ENCODE results near the gene PPP3CA.

The PPP3CA gene

DNA sequence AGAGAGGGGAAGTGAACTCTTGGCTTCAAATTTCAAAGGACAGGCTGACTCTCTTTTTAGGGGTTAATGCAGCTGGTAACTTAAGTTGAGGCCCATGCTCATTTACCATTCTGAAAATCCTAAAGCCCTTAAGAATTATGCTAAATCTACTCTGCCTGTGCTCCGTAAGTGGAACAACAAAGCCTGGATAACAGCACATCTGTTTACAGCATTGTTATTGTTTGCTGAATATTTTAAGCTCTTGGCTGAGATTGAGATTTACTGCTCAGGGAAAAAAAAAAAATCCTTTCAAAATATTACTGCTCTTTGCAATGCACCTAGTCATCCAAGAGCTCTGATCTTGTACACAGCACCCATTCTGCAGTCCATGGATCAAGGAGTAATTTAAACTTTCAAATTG, 17.7 kb downstream of the PPP3CA start:
- no peak for DNase-seq

DNA sequence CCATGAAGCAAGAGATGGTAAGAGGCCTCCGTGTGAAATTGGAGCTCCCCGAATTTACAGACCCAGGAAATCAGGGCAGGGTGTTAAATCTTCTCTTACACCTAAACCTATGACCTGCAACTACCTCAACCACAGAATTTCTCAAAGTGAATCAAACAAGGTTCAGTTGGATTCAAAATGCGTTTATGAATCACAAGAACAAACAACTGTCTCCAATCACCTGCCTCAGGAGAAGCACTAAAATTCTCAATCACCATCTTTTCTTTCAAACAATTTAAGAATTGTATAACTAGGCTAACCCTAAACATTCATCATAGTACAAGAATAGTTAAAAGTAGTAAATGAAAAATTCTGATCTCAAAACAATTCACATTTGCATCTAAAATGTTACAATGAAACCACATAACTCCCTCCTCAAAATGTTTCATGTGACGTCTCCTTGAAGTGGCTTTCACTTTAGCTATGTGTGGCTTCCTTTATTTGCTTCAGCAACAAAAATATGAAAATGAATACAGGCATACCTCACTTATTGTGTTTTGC, 19.2 kb downstream of the PPP3CA start:
- no peak for DNase-seq

DNA sequence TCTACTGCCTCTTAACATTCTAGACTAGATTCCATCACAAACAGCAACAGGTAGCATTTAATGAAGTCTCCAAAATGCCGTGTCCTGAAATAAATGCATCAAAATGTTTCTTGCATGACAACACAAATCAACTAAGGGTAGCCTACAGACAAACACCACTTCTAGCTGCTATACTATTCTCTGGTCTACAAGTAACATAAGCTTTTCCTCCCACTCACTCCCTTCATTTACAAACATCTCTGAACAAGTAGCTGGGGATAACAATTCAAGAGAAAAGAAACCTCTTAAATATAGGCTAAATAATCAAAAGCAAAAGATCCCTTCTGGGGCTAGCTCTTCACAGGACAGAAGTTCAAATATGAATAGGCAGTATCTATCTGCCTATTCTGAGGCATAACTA, 20.8 kb downstream of the PPP3CA start:
- no peak for DNase-seq

DNA sequence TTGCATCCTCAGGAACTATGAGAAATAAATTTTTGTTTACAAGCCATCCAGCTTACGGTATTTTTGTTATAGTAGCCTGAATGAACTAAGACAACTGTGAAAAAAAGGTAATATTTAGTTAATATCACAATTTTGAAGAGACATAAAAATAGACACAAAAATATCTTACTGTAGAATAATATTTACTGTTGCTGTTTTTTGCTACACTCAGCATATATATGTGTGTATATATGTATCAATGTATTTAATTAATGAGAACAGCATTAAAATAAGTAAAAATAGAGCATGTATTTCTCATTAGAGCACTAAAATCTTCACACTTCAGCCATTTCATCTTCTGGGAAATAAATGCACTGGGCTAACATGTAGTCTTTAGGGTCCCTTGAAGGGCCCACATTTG, 24.6 kb downstream of the PPP3CA start:
- no peak for DNase-seq

DNA sequence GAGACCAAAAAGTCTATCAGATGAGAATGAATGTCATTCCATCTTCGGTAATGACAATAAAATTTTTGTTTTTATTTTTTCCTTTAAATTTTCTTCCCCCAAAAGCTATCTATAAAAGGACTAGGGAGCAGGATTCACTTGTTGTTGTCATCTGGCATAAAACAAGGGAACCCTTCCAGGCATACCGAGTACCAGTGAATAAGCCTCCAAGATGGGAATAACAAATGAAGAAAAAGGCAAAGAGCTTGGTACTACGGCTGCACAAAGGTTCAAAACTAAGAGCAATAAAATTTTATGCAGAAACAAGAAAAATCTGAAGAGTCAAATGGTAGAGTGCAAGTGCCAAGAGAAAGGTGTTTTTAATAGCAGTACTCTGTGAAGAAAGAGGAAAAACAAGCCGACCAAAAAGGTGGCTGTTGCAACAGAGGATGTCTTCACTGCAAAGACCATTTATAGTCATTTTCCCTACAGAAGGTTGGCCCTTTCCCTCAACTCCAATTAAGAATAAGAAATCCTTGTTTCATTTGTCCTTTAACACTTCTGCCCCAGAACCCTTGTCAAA, 25.8 kb downstream of the PPP3CA start:
- DNase-seq: no peak

DNA sequence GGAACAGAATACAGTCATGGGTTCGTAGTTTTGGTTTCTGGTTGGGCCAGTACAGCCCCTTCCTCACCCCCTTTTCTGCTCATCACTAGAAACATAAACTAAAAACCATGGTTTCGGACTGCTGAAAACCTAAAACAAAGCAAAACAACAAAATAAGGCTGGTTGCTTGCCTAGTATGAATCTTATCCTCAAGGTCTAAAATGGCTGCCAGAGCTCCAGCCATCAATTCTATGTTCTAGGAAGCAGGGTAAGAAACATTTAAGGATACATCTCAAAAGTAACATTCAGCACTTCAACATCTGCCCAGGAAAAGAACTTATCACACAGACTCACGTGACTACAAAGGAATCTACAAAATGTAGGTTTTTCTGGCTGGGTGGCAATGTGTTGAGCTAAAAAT, 31.5 kb downstream of the PPP3CA start:
- DNase-seq: no peak

DNA sequence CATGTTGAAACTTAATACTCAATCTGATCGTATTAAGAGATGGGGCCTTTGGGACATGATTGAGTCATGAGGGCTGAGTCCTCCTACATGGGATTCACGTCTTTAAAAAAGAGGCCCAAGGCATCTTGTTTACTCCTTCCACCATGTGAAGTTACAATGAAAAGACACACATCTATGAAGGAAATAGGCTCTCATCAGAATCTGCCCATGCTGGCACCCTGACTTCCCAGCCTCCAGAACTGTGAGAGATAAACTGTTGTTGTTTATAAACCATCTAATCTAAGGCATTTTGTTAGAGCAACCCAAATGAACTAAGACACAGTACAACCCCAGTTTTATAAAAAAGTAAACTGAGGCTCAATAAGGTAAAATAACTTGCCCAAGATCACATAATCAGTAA, 32.3 kb downstream of the PPP3CA start:
- DNase-seq: no peak

DNA sequence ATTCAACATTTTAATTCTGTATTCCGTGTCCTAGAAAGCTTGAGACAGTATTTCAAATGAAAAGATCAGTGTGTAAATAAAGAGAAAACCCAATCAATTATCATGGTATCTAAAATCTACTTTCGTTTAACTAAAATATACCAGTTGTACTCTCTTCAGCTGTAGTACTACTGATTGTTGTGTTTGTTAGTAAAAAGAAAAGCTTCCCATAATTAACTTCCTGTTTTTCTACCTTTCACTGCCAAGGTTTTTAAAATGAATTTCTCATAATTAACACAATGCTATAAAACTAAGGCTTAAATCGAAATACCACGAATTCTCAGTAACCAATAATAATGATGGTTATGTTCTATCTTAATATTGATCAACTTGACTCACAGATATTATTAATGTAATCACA, 37.4 kb downstream of the PPP3CA start:
- no peak for DNase-seq

DNA sequence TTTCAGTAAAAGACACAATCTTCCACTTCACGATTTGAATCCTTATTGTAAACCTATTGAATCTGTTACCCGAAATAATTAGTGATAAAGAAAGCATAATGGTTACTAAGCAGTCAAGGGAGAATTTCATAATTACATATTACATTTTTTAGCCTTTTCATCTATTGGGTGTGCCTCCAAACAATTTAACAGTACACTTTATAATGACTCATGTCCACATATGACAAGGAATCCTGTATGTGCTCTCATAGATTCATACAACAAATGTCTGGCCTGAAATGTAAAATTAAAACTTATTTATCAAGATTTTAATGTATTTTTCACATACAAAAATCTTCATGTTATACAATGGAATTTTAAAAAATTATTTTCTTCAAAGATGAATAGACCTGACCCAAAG, 39.4 kb downstream of the PPP3CA start:
- no peak for DNase-seq

DNA sequence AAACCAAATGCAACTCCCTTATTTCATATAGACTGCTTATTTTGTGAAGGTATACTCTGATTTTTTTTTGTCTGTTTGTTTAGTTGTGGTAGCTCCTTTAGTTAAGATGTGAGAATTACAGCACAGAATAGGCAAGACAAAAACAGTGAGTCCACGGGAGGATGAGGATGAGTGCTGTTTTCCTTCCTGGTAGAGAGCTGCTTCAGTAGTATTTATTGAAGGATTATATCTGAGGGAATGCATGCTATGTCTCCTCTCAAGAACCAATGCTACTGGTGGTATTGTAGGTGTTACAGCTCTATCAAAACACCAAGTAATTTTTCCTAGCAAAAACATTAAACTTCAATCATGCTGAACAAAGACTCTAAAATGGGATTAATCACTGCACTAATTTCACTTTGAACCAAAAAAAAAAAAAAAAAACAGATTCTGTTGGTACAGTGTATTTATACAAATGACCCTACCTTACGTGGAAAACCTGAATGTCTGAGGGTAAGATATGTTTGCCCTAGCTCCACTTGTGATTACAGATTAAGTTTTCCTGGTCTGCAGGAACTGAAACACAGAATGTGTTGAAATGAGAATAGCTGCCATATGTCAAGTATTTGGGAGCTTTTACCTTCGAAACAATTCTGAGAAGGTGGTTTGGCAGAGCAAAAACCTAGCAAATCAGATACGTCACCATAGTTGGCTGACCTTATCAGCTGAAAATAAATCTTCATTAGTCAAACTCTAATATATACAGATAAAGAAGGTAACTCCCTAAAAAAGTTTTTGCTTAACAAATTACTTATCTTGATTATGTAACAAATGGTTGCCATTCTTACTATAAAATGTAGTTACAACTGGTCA, 40.3 kb downstream of the PPP3CA start:
- no peak for DNase-seq

DNA sequence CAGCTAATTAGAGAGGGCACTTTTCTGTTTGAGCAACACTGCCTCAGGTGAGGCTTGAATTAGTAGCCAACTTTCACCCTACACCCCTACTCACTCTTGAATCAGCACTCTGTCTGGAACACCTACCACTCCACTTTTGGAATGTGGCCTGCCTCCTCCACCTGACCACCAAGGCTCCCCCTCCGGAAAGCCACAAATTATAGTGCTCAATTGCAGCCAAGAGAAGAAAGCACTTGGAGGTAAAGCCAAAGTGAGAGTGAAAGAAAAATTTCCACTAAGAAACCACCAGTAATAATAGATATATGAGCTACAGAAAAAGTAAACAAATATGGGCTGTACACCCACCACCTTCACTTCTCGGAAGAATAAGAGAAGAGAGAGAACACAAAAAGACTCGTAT, 41.1 kb downstream of the PPP3CA start:
- no peak for DNase-seq

DNA sequence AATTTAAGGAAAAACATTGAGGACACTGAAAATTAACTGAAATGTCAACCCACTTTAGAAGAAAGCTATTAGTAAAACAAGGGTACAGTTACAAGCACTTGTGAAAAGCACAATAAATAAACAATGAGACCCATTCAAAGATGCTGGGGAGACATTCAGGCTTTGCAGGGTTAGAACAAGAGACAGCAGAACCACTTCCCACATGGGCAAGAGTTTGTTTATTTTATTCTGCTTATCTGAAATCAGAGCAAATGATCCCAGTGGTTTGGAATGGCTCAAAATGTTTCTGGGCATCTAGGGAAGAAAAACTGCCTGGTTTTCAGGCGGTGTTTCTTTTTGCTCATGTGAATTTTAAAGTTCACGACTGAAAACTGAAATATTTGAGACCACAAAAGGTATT, 42.4 kb downstream of the PPP3CA start:
- DNase-seq: no peak

DNA sequence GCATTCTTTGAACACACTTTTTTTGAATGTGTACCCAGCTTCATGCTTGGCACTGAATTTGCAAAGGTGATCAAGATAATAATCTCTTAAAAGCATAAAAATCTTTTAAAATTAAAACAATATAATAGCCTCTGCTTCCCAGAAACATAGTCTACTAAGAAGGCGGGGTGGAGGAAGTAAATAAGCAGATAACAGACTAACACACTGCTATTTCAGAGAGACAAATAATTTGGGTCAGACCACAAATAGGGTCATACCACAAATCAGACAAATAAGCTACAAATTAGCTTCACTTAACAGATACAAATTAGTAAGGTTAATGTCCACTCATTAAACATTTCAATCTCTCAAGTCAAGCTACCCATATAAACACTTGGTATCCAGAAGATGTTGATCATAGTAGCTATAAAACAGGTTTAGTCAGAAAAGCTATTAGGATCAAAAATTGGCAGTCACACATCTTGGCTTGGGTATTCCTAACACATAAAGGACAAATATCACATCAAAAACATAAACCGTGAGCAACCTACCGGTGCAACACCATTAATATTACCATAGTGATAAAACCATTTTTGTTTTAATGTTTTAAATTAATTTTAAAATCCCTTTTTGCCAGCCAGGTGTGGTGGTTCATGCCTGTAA, 47.3 kb downstream of the PPP3CA start:
- DNase-seq: no peak

DNA sequence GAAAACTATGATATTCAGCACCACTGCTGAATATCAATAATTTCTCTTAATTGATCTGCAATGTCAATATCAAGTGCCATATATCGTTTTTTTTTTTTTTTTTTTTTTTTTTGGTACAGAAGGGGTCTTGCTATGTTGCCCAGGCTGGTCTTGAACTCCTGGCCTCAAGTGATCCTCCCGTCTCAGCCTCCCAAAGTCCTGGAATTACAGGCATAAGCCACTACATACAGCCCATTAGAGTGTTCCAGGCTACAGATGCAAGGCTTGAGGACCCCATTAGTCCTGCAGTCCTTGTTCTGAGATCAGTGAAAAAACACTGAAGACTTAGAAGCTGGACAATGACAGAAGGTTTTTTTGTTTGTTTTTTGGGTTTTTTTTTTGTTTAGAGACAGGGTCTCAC, 48.3 kb downstream of the PPP3CA start:
- no peak for DNase-seq

DNA sequence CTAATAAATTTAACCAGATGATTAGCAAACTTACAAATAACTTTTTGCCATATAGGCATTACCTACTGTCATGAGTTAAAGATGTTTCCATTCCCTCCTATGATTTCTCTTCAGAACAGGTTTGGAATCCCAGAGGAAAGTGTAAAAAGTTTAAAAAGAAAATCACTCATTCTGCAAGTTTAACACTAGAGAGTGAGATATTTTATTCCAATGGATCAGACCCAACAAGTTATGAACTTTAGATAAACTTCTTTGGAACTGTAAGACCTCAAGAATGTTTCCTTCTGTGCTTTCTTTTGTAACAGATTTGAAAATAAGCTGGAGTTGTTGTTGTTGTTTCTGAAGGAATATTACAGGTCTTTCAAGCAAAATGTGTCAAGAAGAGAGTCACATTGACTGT, 51.6 kb downstream of the PPP3CA start:
- DNase-seq: no peak

DNA sequence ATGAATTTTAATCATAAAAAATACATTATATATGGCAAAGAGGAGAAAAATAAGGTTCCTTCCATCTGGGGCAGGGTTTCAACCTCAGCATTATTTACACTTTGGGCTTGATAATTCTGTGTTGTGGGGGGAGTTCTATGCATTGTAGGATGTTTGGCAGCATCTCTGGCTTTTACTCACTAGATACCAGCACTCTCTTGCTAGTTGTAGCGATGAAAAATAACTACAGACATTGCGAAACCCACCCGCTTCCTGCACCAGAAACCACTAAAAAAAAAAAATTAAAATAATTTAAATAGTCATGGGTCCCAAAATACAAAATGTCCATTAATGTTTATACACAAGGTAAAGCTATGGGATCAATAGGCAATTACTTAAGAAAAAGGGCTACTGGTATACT, 52.7 kb downstream of the PPP3CA start:
- DNase-seq: no peak

DNA sequence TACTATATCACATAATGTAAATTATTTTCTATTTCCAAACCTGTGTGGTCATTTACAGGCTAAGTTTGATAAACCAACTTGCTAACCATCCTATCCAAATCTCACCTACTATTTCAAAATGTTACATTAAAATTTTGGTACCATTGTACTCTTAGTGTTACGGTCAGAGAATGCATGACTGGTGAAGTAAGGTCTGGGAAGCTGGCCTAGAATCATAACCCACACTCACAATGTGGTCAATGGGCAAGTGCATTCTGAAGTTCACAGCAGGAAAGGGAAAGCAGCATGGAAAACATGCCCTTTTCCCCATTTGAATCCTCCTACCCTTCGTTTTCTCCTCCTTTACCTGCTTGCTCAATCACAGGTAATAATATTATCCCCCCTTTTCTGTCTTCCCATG, 54.4 kb downstream of the PPP3CA start:
- no peak for DNase-seq

DNA sequence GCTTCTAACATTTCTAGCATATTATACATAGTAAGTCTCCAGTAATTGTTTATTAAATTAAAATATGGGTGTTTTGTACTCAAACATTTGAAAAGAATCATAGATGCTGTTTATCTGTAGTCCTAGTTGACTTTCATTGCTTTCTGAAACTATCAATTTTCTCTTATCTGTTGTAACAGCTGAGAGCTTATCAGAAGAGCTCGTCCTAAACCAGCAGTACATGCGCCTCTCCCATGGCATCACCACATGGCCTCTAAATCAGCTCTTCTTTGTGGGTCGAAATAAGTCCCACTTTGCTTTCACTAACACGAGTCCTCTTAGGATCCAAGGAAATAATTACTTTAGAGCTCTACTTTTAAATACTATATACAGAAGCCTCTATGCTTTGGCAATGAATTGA, 55.1 kb downstream of the PPP3CA start:
- DNase-seq: no peak

DNA sequence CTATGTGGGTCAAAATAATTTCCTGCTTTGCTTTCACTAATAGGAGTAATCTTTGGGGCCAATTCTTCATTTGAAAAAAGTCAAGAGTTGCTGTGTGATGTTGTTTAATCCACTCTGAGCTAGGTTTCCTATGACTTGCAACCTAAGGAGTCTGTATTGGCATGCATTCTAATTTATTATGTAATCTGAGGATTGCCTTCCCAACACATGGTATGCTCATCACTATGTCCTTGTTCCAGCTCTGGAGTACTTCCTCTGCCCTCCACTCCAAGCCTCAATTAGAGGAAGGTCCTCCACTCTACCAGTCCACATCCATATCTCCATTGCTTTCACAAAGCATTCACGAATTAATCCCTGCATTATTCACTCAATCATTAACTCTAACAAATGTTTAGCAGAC, 56.1 kb downstream of the PPP3CA start:
- DNase-seq: no peak

DNA sequence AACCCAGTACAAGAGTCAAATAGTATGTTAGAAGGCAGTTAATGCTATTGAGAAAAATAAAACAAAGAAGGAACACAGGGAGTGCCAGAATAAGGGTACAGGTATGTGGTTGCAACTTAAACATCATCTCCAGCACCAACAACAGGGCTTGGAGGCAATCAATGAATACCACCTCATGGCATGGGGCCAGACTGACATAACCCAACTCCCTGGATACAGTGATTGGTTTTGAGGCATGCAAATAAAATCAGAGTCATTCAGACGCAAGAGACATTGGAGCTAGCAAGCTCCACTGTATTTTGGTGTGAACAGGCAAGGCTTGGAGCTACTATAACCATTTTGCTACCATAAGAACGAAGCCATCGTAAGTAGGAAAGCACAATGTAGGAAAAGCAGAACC, 56.7 kb downstream of the PPP3CA start:
- DNase-seq: no peak

DNA sequence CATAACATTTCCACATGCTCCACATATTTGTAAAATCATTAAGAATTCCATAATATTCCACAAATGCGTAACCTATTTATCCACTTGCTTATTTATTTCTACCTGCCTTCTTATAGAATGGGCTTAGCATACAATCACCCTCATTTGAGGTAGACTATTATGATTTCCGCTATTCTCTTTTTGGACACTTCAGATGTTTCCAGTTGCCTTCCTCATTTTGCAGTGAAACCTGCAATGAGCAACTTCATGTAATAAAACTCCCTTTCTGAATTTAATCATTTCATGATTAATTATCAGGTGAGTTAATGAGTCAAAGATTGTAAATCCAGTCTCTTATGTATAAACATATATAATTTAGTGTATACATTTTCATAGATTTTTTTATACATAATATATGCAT, 58.0 kb downstream of the PPP3CA start:
- DNase-seq: no peak

DNA sequence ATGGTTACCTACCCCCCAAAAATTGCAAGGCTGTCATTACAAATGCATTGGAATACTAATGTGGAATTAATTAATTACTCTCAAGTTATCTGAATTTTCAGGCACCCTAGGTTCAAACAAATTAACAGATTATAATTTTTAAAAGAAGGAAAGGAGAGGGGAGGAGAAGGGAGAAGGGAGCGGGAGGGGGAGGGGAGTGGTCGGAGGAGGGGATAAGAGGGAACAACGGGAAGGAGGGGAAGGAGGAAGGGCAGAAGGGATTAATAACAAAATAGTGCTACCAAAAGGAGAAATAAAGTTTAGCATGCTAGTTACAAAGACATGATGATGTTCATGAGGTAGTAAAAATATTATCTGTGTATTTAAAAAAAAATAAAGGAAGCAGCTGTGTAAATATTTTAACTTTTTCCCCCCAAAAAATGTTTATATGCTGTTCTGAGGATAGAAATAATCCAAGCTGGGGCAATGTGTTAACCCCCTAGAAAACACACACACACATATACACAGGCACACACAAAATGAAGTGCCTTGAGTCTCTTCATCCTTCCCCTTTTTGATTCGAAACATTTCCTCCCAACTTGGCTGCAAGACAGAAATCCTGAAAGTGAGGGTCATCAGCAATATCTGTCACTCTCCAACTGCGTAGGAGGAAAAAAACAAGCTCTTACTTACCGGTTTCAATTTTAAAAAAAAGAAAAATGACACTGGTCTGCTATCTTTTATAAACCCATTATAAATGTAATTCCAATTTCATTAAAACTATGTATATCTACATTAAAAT, 58.8 kb downstream of the PPP3CA start:
- DNase-seq: no peak

DNA sequence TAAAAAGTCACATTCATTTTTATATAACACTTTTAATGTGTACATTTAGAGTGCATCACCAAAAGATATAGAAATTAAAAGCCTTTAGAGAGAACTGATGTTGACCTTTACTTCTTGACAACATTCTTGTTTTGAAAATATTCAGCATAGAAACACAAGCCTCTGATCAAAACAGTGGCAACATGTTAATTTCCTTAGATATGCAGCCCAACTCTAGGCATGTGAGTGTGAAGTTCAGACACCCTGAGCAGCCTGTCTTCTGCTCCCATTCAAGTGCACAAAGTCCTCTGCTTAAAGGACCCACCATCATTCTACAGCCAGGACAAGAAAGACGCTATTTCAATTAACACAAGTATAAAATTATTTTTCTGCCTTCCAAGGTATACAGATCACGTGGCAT, 60.0 kb downstream of the PPP3CA start:
- no peak for DNase-seq
